ENCODE data around the gene ZNF331.
"Not testable (repeated sequence)": the region's sequence is repeated elsewhere in the genome, so short reads cannot be mapped to it uniquely, and the experiment has no call there.

GRCh38 chr19:53498024-53498395, 39.9 kb upstream of the ZNF331 start:
- TF ChIP-seq CTCF, POLR2A (IDR thresholded peaks at IDR 0.05): not testable (repeated sequence)

Data from lower leg skin (tissue), 3 donors.